Esophagus squamous epithelium (tissue), 5 donors: ENCODE results near the gene SNX20. TPM values are rescaled to one million over a fixed set of nuclear protein-coding genes. Genes with fewer than 3 reads are reported as not detected.

Source experiments
- DNase-seq: peaks from one replicate; lab custom pipeline; 2025; lab: John Stamatoyannopoulos, UW
- H3K27ac ChIP-seq, 4 donors: fragments of 200-600 bp; sonication (generic); one replicate each; pipeline ENCODE4 v1.5.1; 2016 to 2019; ENCODE audit warnings: mild to moderate bottlenecking in 1 of 4
- H3K27me3 ChIP-seq, 4 donors: fragments of 200-600 bp; sonication (generic); 1 replicate in 3 of 4; 2 replicates in 1 of 4; pipeline versions ENCODE4 v1.5.1 to v1.6.0; 2017 to 2021; ENCODE audit warnings: antibody characterized with exemption in 1 of 4
- H3K36me3 ChIP-seq, 3 donors: fragments of 200-600 bp; sonication (generic); one replicate each; pipeline ENCODE4 v1.5.1; 2016 to 2019
- H3K4me1 ChIP-seq, 3 donors: fragments of 200-600 bp; sonication (generic); one replicate each; pipeline ENCODE4 v1.5.1; 2017 to 2019
- H3K4me3 ChIP-seq, 4 donors: fragments of 200-600 bp; sonication (generic); 1 replicate in 3 of 4; 2 replicates in 1 of 4; pipeline ENCODE4 v1.5.1; 2016 to 2019; ENCODE audit warnings: mild to moderate bottlenecking in 2 of 4, moderate library complexity in 1 of 4
- H3K9me3 ChIP-seq, 3 donors: fragments of 200-600 bp; sonication (generic); one replicate each; pipeline ENCODE4 v1.5.1; 2016 to 2019
- POLR2A ChIP-seq, 4 donors: fragments of 450-650 bp; IDR thresholded peaks; one replicate each; pipeline ENCODE4 v1.6.1; 2017; ENCODE audit warnings: antibody characterized with exemption in 4 of 4, mild to moderate bottlenecking in 4 of 4, moderate library complexity in 3 of 4
- WGBS, 2 donors: methylation state at CpG; one replicate each; pipeline ENCODE4 v1.1.5; 2018; 5-methylcytosine and 5-hydroxymethylcytosine counted together
- intact Hi-C: fragments of 100-400 bp; cut with DNase I; formaldehyde crosslinking; loops from one replicate; pipeline ENCODE4 v1.15.0; 2022
- total RNA-seq, 4 donors: library from RNA; depleted of rRNA; stranded (reverse); fragments of >200 nt; gene quantifications; one replicate each; pipeline ENCODE4 v1.1.0, GENCODE V29; 2016
- TF ChIP-seq, protein P1 (sequence below), 6 experiments: fragments of 450-650 bp in 4 of 6; fragments of 200-600 bp in 2 of 6; sonication (generic) in 2 of 6; IDR thresholded peaks; one replicate each; pipeline ENCODE4 v1.5.1; 2016 to 2019; ENCODE audit warnings: antibody characterized with exemption in 6 of 6, mild to moderate bottlenecking in 4 of 6, moderate library complexity in 4 of 6
- donor health status: DM: yes; HTN: yes; CAD: no.

The SNX20 gene
- total RNA-seq, 4 donors from 2014 or later, result 0.38 to 2.9 (median 1.7) TPM

- TF ChIP-seq POLR2A (IDR thresholded peaks at IDR 0.05), result no peak
- TF ChIP-seq, protein P1, sequence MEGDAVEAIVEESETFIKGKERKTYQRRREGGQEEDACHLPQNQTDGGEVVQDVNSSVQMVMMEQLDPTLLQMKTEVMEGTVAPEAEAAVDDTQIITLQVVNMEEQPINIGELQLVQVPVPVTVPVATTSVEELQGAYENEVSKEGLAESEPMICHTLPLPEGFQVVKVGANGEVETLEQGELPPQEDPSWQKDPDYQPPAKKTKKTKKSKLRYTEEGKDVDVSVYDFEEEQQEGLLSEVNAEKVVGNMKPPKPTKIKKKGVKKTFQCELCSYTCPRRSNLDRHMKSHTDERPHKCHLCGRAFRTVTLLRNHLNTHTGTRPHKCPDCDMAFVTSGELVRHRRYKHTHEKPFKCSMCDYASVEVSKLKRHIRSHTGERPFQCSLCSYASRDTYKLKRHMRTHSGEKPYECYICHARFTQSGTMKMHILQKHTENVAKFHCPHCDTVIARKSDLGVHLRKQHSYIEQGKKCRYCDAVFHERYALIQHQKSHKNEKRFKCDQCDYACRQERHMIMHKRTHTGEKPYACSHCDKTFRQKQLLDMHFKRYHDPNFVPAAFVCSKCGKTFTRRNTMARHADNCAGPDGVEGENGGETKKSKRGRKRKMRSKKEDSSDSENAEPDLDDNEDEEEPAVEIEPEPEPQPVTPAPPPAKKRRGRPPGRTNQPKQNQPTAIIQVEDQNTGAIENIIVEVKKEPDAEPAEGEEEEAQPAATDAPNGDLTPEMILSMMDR (IDR thresholded peaks at IDR 0.05), result no peak
- Histone ChIP-seq H3K27me3 (no peaks in the 10 kb centered on the region), H3K9me3 (no peaks in the 10 kb centered on the region), H3K27ac (no peak overlapping the region), H3K4me1 (no peaks in the 10 kb centered on the region), H3K4me3 (no peak overlapping the region), H3K36me3 (peaks cover 0 to 28% (median 0%) of the 10 kb centered on the region in 3 donors)
- 86 to 93% methylated on average over 8 to 15 of the region's 30 CpGs for WGBS, 2 donors
- intact Hi-C loops, result no loop called here
- DNase-seq, result no peak
Observed at GRCh38 chr16:50632927-50633800, 47.9 kb downstream of the SNX20 start.

GRCh38 chr16:50631985-50632576 lies 49.0 kb downstream of the SNX20 start:
- H3K4me1 ChIP-seq, result peaks cover 0 to 7% (median 4%) of the 10 kb centered on the region in 3 donors
- H3K4me3 ChIP-seq, result no peak overlapping the region
- H3K36me3 ChIP-seq, result peaks cover 0 to 28% (median 0%) of the 10 kb centered on the region in 3 donors
- no peaks in the 10 kb centered on the region for H3K27me3 ChIP-seq
- intact Hi-C loops, result no loop called here
- no peak for DNase-seq
- H3K27ac ChIP-seq, result no peak overlapping the region
- TF ChIP-seq POLR2A (IDR thresholded peaks at IDR 0.05), result no peak
- TF ChIP-seq, protein P1 (IDR thresholded peaks at IDR 0.05), result no peak
- H3K9me3 ChIP-seq, result no peaks in the 10 kb centered on the region
- 86 to 94% methylated on average over 9 to 19 of the region's 22 CpGs for WGBS, 2 donors

DNA sequence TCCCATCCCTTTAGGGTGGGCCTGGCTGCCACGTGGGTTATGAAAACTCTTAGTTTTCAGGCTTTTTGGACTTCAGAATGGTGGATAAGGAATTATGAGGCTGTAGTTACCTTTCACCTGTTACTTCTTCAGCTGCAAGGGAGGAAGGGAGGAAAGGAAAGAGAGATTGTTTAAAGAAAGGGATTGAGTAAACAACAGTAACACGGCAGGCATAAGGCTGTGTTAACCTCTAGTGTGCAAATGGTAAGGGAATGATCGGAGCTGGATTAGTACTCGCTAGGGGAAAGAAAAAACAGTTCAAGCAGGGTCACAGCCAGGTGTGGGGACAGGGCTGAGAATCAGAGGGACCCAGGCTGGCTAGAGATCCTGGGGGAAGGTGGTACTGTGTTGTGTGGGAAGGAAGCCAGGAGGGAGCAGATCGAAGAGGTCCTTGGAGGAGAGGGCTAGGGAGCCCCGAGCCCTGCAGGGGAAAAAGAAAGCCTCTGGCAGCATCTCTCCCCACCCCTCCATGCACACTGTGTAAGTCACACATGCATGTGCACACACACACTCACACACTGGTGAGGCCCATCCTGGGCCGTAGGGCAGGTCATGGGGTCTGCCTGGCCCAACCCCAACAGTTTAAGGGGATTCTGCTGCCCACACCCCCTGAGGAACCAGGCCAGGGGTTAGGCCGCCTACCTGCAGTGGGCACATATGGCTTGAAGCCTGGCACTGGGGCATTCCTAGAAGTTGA lies 49.7 kb downstream of the SNX20 start:
- DNase-seq, result no peak
- Histone ChIP-seq H3K27me3 (no peaks in the 10 kb centered on the region), H3K9me3 (no peaks in the 10 kb centered on the region), H3K36me3 (peaks cover 0 to 28% (median 0%) of the 10 kb centered on the region in 3 donors), H3K27ac (no peak overlapping the region), H3K4me3 (no peak overlapping the region), H3K4me1 (peaks cover 0 to 14% (median 10%) of the 10 kb centered on the region in 3 donors)
- TF ChIP-seq, protein P1 (IDR thresholded peaks at IDR 0.05), result no peak
- no peak for TF ChIP-seq POLR2A (IDR thresholded peaks at IDR 0.05)
- intact Hi-C loops, result no loop called here
- WGBS, 2 donors, result 58 to 65% methylated on average over 6 to 7 of the region's 8 CpGs

DNA sequence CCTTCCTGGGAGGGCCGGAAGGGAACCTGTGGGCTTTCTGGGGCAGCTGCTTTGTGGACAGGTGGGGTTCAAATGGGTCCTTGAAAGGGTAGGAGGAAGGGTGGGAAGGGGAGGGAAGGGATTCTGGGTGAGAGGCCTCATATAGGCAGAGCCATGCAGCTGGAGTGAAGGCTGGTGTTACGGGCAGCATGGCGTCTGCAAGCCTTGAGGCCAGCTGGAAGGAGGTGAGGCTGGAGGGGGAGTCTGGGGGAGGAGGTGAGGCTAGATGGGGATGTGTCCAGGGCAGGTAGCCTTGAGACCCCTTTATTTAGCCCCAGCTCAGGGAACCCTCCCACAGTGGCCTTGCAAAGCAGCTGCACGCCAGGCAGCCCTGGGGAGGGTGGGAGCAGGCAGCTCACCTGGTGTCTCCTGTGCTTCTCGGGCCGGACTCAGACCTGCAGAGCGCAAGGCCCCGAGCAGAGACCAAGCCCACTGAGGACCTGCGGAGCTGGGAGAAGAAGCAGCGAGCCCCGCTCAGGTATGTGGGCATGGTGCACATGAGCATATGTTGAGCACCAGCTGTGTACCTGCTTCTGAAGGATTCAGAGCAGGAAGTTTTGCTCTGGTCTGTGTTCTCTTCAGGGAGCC lies 50.6 kb downstream of the SNX20 start:
- H3K36me3 ChIP-seq, result peaks cover 0 to 28% (median 0%) of the 10 kb centered on the region in 3 donors
- WGBS, 2 donors, result 100% methylated on average over 6 of the region's 11 CpGs; no CpG with 5 or more reads in 1 of the 2 donors
- no peaks in the 10 kb centered on the region for H3K27me3 ChIP-seq

More for the DNA sequence above, 50.6 kb downstream of the SNX20 start:
- H3K4me3 ChIP-seq, result no peak overlapping the region
- no peak overlapping the region for H3K27ac ChIP-seq
- no peak for DNase-seq
- TF ChIP-seq, protein P1 (IDR thresholded peaks at IDR 0.05), result no peak
- no peak for TF ChIP-seq POLR2A (IDR thresholded peaks at IDR 0.05)
- peaks cover under 1 to 23% (median 12%) of the 10 kb centered on the region in 3 donors for H3K4me1 ChIP-seq
- intact Hi-C loops, result no loop called here
- H3K9me3 ChIP-seq, result no peaks in the 10 kb centered on the region
